Smooth muscle cell of the pulmonary artery (primary cell): ENCODE data around the gene PAK4. TPM values are rescaled to one million over a fixed set of nuclear protein-coding genes. Genes with fewer than 3 reads are reported as not detected.

Source experiments
- total RNA-seq: library from RNA; depleted of rRNA; stranded (reverse); fragments of >200 nt; gene quantifications from 2 replicates; pipeline ENCODE4 v1.2.3, GENCODE V29; 2014

Gene PAK4
- 7.7 and 13.7 TPM in 2 replicates for total RNA-seq

DNA sequence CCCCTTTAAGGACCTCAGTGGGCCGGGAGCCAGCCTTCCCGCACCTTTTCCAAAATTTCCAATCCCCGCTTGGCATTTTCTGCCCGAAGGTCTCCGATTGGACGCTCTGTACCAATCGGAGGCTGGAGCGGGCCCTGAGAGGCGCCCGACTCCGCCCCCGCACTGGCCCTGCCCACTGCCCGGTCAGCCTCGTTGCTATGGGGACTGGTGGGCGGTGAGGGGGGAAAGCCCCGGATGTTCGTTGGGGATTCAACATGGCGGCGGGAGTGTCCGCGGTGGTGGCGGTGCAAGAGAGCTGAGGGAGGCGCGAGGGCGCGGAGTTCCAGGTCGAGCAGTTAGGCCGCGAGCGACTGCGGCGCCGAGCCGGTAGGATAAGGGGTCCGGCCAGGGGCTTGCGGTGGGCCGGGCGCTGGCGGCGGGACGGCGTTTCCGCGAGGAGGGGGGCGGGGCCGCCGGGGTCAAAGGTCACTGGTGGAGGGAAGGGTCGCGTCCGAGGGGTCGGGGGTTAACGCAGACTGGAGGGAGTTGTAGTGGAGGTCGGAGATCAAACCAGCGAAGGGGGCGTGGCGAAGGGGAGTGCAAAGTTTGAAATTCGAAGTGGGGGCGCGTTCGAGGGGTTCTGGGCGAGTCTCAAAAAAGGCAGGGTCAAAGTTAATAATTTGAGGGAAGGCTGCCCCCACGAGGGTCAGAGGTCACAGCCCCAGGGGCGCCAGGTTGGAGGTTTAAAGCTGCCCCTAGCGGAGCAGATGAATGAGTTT, at the start of gene PAK4:
PAK4 (plus strand) TSS at position 233 of the 758 bp plus-strand sequence. CDS start 43,768 bp downstream, outside the sequence.

DNA sequence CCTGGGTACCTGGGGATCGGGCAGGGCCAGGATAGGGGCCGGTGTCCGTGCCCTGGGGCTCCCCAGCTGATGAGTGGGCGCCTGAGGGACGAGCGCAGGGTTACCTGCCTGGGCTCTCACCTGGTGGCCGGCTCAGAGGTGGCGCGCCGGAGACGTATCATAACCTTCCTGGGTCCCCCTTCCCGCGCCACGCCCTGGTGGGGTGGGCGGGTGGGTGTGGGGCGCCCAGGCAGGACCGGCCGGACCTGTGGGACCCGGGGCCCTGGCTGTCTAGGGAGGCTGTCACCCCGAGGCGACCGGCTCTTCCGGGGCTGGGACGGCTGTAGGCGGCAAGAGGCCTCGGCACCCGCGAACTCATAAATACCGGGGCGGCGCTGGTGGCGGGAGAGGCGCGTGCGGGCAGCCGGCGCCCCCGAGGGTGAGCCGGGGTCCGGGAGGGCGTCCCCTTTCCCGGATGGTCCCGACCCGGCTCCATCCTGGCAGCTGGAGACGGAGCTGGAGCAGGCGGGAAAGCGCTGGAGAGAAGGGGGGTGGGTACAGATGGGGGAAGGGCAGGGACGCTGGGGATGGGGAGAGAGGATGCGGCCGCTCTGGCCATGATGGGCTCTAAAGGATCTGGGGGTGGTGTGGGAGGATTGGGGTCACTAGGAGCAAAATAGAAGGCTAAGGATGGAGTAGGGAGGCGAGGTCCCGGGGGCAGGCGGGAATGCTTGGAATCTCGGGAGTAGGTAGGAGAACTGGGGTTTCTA, 41.4 kb upstream of the PAK4 start, which contains the start of gene ACP7:
ACP7 (plus strand) TSS at position 386 of the 749 bp plus-strand sequence. CDS start 902 bp downstream, outside the sequence.

DNA sequence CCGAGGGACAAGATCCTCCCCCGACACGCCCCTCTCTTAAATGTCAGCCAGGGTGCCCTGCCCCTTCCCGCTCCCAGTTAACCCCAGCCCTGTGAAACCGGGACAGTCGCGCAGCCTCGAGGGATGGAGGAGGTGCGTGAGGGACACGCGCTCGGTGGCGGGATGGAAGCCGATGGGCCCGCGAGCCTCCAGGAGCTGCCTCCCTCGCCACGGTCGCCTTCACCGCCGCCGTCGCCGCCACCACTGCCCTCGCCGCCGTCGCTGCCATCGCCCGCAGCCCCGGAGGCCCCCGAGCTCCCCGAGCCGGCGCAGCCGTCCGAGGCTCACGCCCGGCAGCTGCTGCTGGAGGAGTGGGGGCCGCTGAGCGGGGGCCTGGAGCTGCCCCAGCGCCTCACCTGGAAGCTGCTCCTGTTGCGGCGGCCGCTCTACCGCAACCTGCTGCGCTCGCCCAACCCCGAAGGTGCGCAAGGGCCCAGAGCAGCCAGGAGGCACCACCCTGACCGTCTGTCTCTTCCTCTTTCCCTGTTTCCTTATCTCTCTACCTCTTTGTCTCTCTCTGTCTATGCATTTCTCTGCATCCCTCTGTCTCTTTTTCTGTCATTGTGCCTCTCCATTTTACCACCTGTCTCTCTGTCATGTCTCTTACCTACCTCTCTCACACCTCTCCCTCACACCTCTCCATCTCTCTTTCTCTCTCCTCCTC, 71.4 kb downstream of the PAK4 start, which contains the start of gene NCCRP1:
NCCRP1 (plus strand) TSS at position 105 of the 703 bp plus-strand sequence; CDS start at position 124, 19 bp downstream.

DNA sequence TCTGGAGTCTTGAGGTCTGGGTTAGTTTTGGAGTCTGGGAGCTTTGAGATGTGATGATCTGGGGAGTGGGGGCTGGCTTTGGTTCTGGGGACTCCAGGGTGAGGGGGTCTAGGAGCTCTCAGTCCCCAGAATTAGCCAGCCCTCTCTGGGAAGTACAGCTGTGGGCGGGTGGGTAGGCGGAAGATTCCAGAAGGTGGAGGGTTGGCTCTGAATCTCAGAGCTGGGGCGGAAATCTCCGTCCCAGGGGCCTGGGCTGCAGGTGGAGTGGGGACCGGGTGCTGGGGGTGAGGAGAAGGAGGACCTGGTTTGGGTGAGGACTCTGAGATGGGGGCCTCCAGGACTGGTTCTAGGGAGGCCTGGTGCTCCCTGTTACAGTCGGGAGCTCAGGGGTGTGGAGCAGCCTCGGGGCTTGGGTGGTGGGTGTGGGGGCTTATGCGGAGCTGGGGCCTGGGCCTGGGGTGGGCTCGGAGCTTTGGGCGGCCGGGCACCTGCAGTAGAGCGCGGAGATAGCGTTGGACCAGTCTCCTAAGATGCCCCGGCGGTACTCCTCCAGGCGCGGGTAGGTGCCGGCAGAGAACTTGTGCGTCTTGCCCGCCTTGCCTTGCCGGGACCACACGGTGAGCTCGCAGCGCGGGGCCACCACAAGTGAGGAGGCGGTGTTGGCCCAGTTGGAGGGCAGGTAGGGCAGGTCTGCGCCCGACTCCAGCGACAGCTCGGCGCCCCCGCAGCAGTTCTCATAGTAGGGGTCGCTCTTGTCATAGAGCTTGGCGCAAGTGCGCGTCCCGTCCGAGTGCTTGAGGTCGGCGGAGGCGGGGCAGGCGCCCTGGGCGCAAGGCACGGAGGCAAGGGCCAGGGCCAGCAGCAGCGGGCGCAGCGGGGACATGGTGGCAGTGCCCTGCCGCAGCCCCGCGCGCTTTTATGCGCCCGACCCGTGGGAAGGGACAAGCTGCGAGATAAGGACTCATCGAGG, 78.1 kb downstream of the PAK4 start, which contains the start of gene SYCN:
SYCN (minus strand) TSS at position 892 of the 970 bp plus-strand sequence; CDS start at position 883, 9 bp downstream.

Other genes starting within 250 kb of the PAK4 start
- 1.6 and 2.6 TPM in 2 replicates for gene RINL, start 247.5 kb upstream of the PAK4 start, total RNA-seq
- gene SIRT2, start 226.2 kb upstream of the PAK4 start, total RNA-seq, result 47.3 and 50.2 TPM in 2 replicates
- gene NFKBIB, start 225.8 kb upstream of the PAK4 start, total RNA-seq, result 11.2 and 15.3 TPM in 2 replicates
- gene CCER2, start 213.6 kb upstream of the PAK4 start, total RNA-seq, result not detected in 2 replicates
- 10.5 and 22.1 TPM in 2 replicates for gene SARS2, start 195.0 kb upstream of the PAK4 start, total RNA-seq
- gene MRPS12, start 194.8 kb upstream of the PAK4 start, total RNA-seq, result 20.7 and 27.4 TPM in 2 replicates
- gene FBXO17, start 150.0 kb upstream of the PAK4 start, total RNA-seq, result 27.2 and 43.7 TPM in 2 replicates
- 2.9 and 5.4 TPM in 2 replicates for gene FBXO27, start 93.2 kb upstream of the PAK4 start, total RNA-seq
- 0.13 and 11.4 TPM in 2 replicates for gene ACP7, start 41.4 kb upstream of the PAK4 start, total RNA-seq
- not detected in 2 replicates for gene NCCRP1, start 71.2 kb downstream of the PAK4 start, total RNA-seq
- not detected in 2 replicates for gene SYCN, start 78.5 kb downstream of the PAK4 start, total RNA-seq
- gene IFNL3, start 119.2 kb downstream of the PAK4 start, total RNA-seq, result not detected in 2 replicates
- not detected in 2 replicates for gene IFNL4, start 123.1 kb downstream of the PAK4 start, total RNA-seq
- gene IFNL2, start 142.6 kb downstream of the PAK4 start, total RNA-seq, result not detected in 2 replicates
- not detected in 2 replicates for gene IFNL1, start 170.6 kb downstream of the PAK4 start, total RNA-seq
- 0.26 and 0.50 TPM in 2 replicates for gene LRFN1, start 195.1 kb downstream of the PAK4 start, total RNA-seq
- 0.39 TPM in 1 of 2 replicates, not detected in the other for gene GMFG, start 210.3 kb downstream of the PAK4 start, total RNA-seq
- gene SAMD4B, start 216.6 kb downstream of the PAK4 start, total RNA-seq, result 91.9 and 106 TPM in 2 replicates